ENCODE results near the gene PARP15. TPM values are rescaled to one million over a fixed set of nuclear protein-coding genes. Genes with fewer than 3 reads are reported as not detected.

Gene PARP15
- polyA plus RNA-seq, 1 donor (not counting 4 experiments of a cell fraction or from before 2014, with no cell fraction given), result 0.25 TPM

DNA sequence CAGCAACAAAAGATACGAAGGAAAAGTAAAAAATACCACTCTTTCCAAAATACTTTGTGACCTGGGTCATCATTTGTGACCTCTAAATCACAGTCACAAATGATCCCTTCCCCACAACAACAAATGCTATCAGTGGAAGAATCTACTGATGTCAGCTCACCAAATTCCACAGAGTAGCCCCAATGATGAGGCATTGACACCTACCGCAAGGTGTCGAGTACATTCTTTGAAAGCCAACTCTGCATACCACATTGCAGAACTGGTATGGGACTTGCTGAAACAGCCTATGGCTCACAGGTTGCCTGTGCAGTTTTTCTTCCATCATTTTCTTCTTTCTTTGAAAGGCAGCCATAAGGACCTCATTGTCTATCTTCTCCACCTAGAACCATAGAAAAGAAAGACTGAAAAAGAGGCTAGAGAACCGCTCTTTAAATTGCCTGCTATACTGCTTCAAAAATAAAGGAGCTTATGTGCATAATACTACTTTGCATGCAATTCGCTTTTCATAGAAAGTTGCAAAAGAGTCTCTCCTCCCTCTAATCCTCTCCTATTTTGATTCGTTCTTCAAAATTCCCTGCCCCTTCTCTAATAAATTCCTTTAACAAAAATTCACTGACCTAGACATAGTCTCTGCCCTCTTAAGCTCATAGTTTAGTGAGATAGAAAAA is 41.4 kb upstream of the PARP15 start:
- peaks cover 21% of the 10 kb centered on the region for H3K4me1 ChIP-seq (ENCODE audit: control insufficient read depth, extremely low read depth, insufficient read depth, low read length)
- no peak overlapping the region for H3K9ac ChIP-seq (ENCODE audit: control insufficient read depth, extremely low read depth, insufficient read depth, low read length)
- peaks cover 10 to 19% of the 10 kb centered on the region in 2 experiments for H3K36me3 ChIP-seq (ENCODE audit: control insufficient read depth in 2 of 2, extremely low read depth in 1 of 2, insufficient read depth in 2 of 2, low read length in 2 of 2)
- no peaks in the 10 kb centered on the region for H3K9me3 ChIP-seq (ENCODE audit: control insufficient read depth, low read depth, low read length)
- no peak overlapping the region for H3K4me2 ChIP-seq (ENCODE audit: control insufficient read depth, extremely low read depth, insufficient read depth, low read depth, low read length)
- dilution Hi-C loops (cut with MboI; ENCODE audit: extremely low pct_ligation_motif_present, low sequenced_read_pairs), result no loop called here
- no peaks in the 10 kb centered on the region for H3K27me3 ChIP-seq (ENCODE audit: control insufficient read depth, extremely low read depth, insufficient read depth, low read length)
- DNase-seq (ENCODE audit: low read depth, low spot score), result no peak
- no peak overlapping the region for H3K4me3 ChIP-seq (ENCODE audit: control insufficient read depth in 2 of 3, extremely low read depth in 1 of 3, insufficient read depth in 2 of 3, low read depth in 1 of 3, low read length in 3 of 3)
- no peaks in the 10 kb centered on the region for H3K79me2 ChIP-seq (ENCODE audit: control insufficient read depth, insufficient read depth, low read length)
- FAIRE-seq, result no peak
- TF ChIP-seq, protein P1, sequence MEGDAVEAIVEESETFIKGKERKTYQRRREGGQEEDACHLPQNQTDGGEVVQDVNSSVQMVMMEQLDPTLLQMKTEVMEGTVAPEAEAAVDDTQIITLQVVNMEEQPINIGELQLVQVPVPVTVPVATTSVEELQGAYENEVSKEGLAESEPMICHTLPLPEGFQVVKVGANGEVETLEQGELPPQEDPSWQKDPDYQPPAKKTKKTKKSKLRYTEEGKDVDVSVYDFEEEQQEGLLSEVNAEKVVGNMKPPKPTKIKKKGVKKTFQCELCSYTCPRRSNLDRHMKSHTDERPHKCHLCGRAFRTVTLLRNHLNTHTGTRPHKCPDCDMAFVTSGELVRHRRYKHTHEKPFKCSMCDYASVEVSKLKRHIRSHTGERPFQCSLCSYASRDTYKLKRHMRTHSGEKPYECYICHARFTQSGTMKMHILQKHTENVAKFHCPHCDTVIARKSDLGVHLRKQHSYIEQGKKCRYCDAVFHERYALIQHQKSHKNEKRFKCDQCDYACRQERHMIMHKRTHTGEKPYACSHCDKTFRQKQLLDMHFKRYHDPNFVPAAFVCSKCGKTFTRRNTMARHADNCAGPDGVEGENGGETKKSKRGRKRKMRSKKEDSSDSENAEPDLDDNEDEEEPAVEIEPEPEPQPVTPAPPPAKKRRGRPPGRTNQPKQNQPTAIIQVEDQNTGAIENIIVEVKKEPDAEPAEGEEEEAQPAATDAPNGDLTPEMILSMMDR (optimal IDR thresholded peaks at IDR 0.05 in 1 of 3, IDR thresholded peaks at IDR 0.05 in 1 of 3, conservative IDR thresholded peaks at IDR 0.05 in 1 of 3; ENCODE audit: extremely low read depth in 1 of 3, insufficient read depth in 2 of 3, low read length in 3 of 3), result no peak
- no peak for TF ChIP-seq EZH2 (IDR thresholded peaks at IDR 0.05; ENCODE audit: low read length)
- no peak overlapping the region for H2AFZ ChIP-seq (ENCODE audit: control insufficient read depth, low read length)
- H3K27ac ChIP-seq (ENCODE audit: control insufficient read depth, insufficient read depth, low read length), result no peak overlapping the region
- no peaks in the 10 kb centered on the region for H3K9me1 ChIP-seq (ENCODE audit: control insufficient read depth, extremely low read depth, insufficient read depth, low read length)
- H4K20me1 ChIP-seq (ENCODE audit: control insufficient read depth, extremely low read depth, insufficient read depth, low read length), result peaks cover 3% of the 10 kb centered on the region

DNA sequence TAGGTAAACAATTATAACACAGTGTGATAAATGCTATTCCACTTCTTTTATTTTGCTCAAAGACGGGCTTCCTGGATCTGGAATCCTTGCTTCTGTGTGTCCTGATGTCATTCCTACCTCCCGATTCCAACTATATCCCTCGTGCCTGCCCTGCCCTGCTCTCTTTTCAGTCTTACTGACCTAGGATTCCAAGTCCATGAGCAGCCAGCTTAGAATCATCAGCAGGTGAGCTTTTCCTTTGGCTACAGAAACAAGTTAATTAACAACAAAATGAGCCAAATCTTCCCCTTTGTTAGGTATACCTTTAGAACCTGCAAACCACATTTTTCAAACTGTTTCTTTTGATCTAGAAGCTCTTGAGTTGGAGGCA is 40.8 kb upstream of the PARP15 start:
- Histone ChIP-seq H3K27ac (ENCODE audit: control insufficient read depth, insufficient read depth, low read length) (no peak overlapping the region), H3K9me1 (ENCODE audit: control insufficient read depth, extremely low read depth, insufficient read depth, low read length) (no peaks in the 10 kb centered on the region), H3K79me2 (ENCODE audit: control insufficient read depth, insufficient read depth, low read length) (no peaks in the 10 kb centered on the region), H2AFZ (ENCODE audit: control insufficient read depth, low read length) (no peak overlapping the region), H3K36me3 (ENCODE audit: control insufficient read depth in 2 of 2, extremely low read depth in 1 of 2, insufficient read depth in 2 of 2, low read length in 2 of 2) (peaks cover 10 to 21% of the 10 kb centered on the region in 2 experiments), H3K9ac (ENCODE audit: control insufficient read depth, extremely low read depth, insufficient read depth, low read length) (no peak overlapping the region), H3K4me1 (ENCODE audit: control insufficient read depth, extremely low read depth, insufficient read depth, low read length) (peaks cover 21% of the 10 kb centered on the region), H3K4me2 (ENCODE audit: control insufficient read depth, extremely low read depth, insufficient read depth, low read depth, low read length) (no peak overlapping the region), H3K27me3 (ENCODE audit: control insufficient read depth, extremely low read depth, insufficient read depth, low read length) (no peaks in the 10 kb centered on the region), H3K4me3 (ENCODE audit: control insufficient read depth in 2 of 3, extremely low read depth in 1 of 3, insufficient read depth in 2 of 3, low read depth in 1 of 3, low read length in 3 of 3) (no peak overlapping the region), H3K9me3 (ENCODE audit: control insufficient read depth, low read depth, low read length) (no peaks in the 10 kb centered on the region), H4K20me1 (ENCODE audit: control insufficient read depth, extremely low read depth, insufficient read depth, low read length) (peaks cover 3% of the 10 kb centered on the region)
- TF ChIP-seq, protein P1 (optimal IDR thresholded peaks at IDR 0.05 in 1 of 3, IDR thresholded peaks at IDR 0.05 in 1 of 3, conservative IDR thresholded peaks at IDR 0.05 in 1 of 3; ENCODE audit: extremely low read depth in 1 of 3, insufficient read depth in 2 of 3, low read length in 3 of 3), result no peak
- no peak for TF ChIP-seq EZH2 (IDR thresholded peaks at IDR 0.05; ENCODE audit: low read length)
- FAIRE-seq (no peak), DNase-seq (ENCODE audit: low read depth, low spot score) (no peak)
- dilution Hi-C loops (cut with MboI; ENCODE audit: extremely low pct_ligation_motif_present, low sequenced_read_pairs), result no loop called here

Data from keratinocyte (primary cell).